ENCODE measurements around the gene PDLIM7. TPM values are rescaled to one million over a fixed set of nuclear protein-coding genes. Genes with fewer than 3 reads are reported as not detected.

The PDLIM7 gene
- polyA plus RNA-seq, 1 of the 3 experiments (the other 2 are of a cell fraction) = 206 TPM

GRCh38 chr5:177437623-177438022 is 59.8 kb downstream of the PDLIM7 start:
- Histone ChIP-seq H2AFZ (ENCODE audit: low read depth) (no peak overlapping the region), H3K27ac (ENCODE audit: low read depth in 2 of 2, low read length in 1 of 2) (no peak overlapping the region), H3K4me1 (ENCODE audit: control insufficient read depth in 1 of 2, insufficient read depth in 2 of 2, low read depth in 1 of 2, low read length in 1 of 2) (peaks cover 0 to 7% of the 10 kb centered on the region in 2 experiments; a peak in 1 of 4 replicates), H3K79me2 (ENCODE audit: insufficient read depth) (no peaks in the 10 kb centered on the region), H3K9me3 (no peaks in the 10 kb centered on the region), H3K27me3 (ENCODE audit: insufficient read depth) (no peaks in the 10 kb centered on the region), H3K4me2 (no peak overlapping the region), H3F3A (replicated peaks; ENCODE audit: insufficient read depth) (peaks cover 10% of the 10 kb centered on the region), H3K4me3 (ENCODE audit: low read depth in 2 of 2, low read length in 1 of 2) (no peak overlapping the region), H3K9ac (no peak overlapping the region), H3K36me3 (replicated peaks in 1 of 2; ENCODE audit: control insufficient read depth in 1 of 2, insufficient read depth in 2 of 2, low read length in 1 of 2) (peaks cover 12 to 42% of the 10 kb centered on the region in 2 experiments), H4K20me1 (ENCODE audit: insufficient read depth) (no peaks in the 10 kb centered on the region), H3K9me2 (no peaks in the 10 kb centered on the region)
- ChIA-PET CTCF (interaction anchor here (0.7 to 2.8 kb wide), 6 partner anchors 9 to 34 kb away, joined by 3 to 15 read pairs (median 3); no protein-coding TSS in a partner anchor), POLR2A (interaction anchor here (1.6 to 2.1 kb wide), 2 partner anchors 8 to 11 kb away, joined by 3 to 6 read pairs; partner anchors contain the start of gene GRK6)
- DNase-seq = no peak
- 88% methylated on average over 4 of the region's 4 CpGs for WGBS (ENCODE audit: low lambda C conversion rate)
- TF ChIP-seq ZBTB33 (IDR thresholded peaks at IDR 0.05; ENCODE audit: borderline replicate concordance, low read depth) (no peak), USF1 (IDR thresholded peaks at IDR 0.05; ENCODE audit: borderline replicate concordance, low read depth) (peak; percentile 37; the same call in 1 of the 2 replicates), FOXM1 (IDR thresholded peaks at IDR 0.05; ENCODE audit: low read depth) (no peak)

GRCh38 chr5:177435847-177436536 is 61.4 kb downstream of the PDLIM7 start:
- Histone ChIP-seq H3K9me3 (no peaks in the 10 kb centered on the region), H3K79me2 (ENCODE audit: insufficient read depth) (no peaks in the 10 kb centered on the region), H3K4me1 (ENCODE audit: control insufficient read depth in 1 of 2, insufficient read depth in 2 of 2, low read depth in 1 of 2, low read length in 1 of 2) (peaks cover 0 to 7% of the 10 kb centered on the region in 2 experiments; a peak in 1 of 4 replicates), H3K4me3 (ENCODE audit: low read depth in 2 of 2, low read length in 1 of 2) (no peak overlapping the region), H3K9me2 (no peaks in the 10 kb centered on the region), H3K27ac (ENCODE audit: low read depth in 2 of 2, low read length in 1 of 2) (no peak overlapping the region), H3F3A (replicated peaks; ENCODE audit: insufficient read depth) (peaks cover 10% of the 10 kb centered on the region), H3K27me3 (ENCODE audit: insufficient read depth) (no peaks in the 10 kb centered on the region), H3K9ac (no peak overlapping the region), H2AFZ (ENCODE audit: low read depth) (no peak overlapping the region), H3K36me3 (replicated peaks in 1 of 2; ENCODE audit: control insufficient read depth in 1 of 2, insufficient read depth in 2 of 2, low read length in 1 of 2) (peaks cover 12 to 51% of the 10 kb centered on the region in 2 experiments), H4K20me1 (ENCODE audit: insufficient read depth) (no peaks in the 10 kb centered on the region), H3K4me2 (no peak overlapping the region)
- ChIA-PET POLR2A (interaction anchor here (2.1 kb wide), 1 partner anchor 9 kb away, joined by 6 read pairs; the partner anchor contains the start of gene GRK6), CTCF (interaction anchor here (0.9 to 2.8 kb wide), 4 partner anchors 11 to 46 kb away, joined by 3 to 15 read pairs (median 4); partner anchors contain the start of gene PRR7)
- no peak for DNase-seq
- WGBS (ENCODE audit: low lambda C conversion rate) = 95% methylated on average over 34 of the region's 37 CpGs
- TF ChIP-seq POLR2AphosphoS5 (IDR thresholded peaks at IDR 0.05; ENCODE audit: low read depth, low read length) (0 out of 2 replicates have a peak, but pooled peaks have one; percentile 11), TEAD4 (IDR thresholded peaks at IDR 0.05; ENCODE audit: borderline replicate concordance, insufficient read depth) (no peak), RCOR1 (IDR thresholded peaks at IDR 0.05; ENCODE audit: low read length) (no peak), RAD21 (IDR thresholded peaks at IDR 0.05; ENCODE audit: low read length) (no peak), FOSL2 (IDR thresholded peaks at IDR 0.05; ENCODE audit: borderline replicate concordance, low read depth) (no peak), GATA2 (CRISPR knock-in tag; IDR thresholded peaks at IDR 0.05) (no peak), MEF2A (IDR thresholded peaks at IDR 0.05; ENCODE audit: borderline replicate concordance, low read depth) (no peak), NFIC (IDR thresholded peaks at IDR 0.05; ENCODE audit: borderline replicate concordance) (no peak)
